HepG2 (cell line): Measurements from ENCODE around the gene MT1M. TPM values are rescaled to one million over a fixed set of nuclear protein-coding genes. Genes with fewer than 3 reads are reported as not detected.

Experiments
- CCDC6 ChIP-seq: sonication (generic); formaldehyde crosslinking; IDR thresholded peaks from 2 replicates; pipeline ENCODE4 v1.8.1; 2022; ENCODE audit warnings: mild to moderate bottlenecking, missing genetic modification reagents, moderate library complexity
- HNRNPK ChIP-seq: fragments of 200-400 bp; formaldehyde crosslinking; IDR thresholded peaks from 2 replicates; pipeline ENCODE4 v1.6.1; 2018; ENCODE audit warnings: low read length, low read depth, moderate library complexity, mild to moderate bottlenecking; ENCODE audit not compliant: poor library complexity, severe bottlenecking
- MAX ChIP-seq: IDR thresholded peaks from 2 replicates; pipeline ENCODE4 v1.6.1; 2012; ENCODE audit warnings: inconsistent platforms
- MIER3 ChIP-seq: IDR thresholded peaks from 2 replicates; pipeline ENCODE4 v1.6.1; 2016; ENCODE audit warnings: missing compliant biosample characterization, borderline replicate concordance
- PPARG ChIP-seq: conservative IDR thresholded peaks from 2 replicates; pipeline ENCODE4 v1.6.1; 2016; ENCODE audit warnings: missing biosample characterization, missing genetic modification reagents
- SNAPC4 ChIP-seq: sonication (generic); formaldehyde crosslinking; IDR thresholded peaks from 2 replicates; pipeline ENCODE4 v1.4.0; 2020; ENCODE audit warnings: mild to moderate bottlenecking, missing genetic modification reagents
- SRSF1 ChIP-seq: fragments of 200-400 bp; formaldehyde crosslinking; optimal IDR thresholded peaks from 2 replicates; pipeline ENCODE3; 2017; ENCODE audit warnings: mild to moderate bottlenecking, low read depth, low read length, moderate library complexity
- ZNF331 ChIP-seq: sonication (generic); formaldehyde crosslinking; IDR thresholded peaks from 2 replicates; pipeline ENCODE4 v1.4.0; 2020; ENCODE audit warnings: missing genetic modification reagents
- ZNF572 ChIP-seq: sonication (generic); formaldehyde crosslinking; IDR thresholded peaks from 2 replicates; pipeline ENCODE4 v1.5.1; 2020; ENCODE audit warnings: mild to moderate bottlenecking, missing genetic modification reagents
- ZNF574 ChIP-seq: sonication (generic); formaldehyde crosslinking; IDR thresholded peaks from 2 replicates; pipeline ENCODE4 v1.4.0; 2020; ENCODE audit warnings: missing genetic modification reagents
- ZNF678 ChIP-seq: sonication (generic); formaldehyde crosslinking; IDR thresholded peaks from 2 replicates; pipeline ENCODE4 v1.4.0; 2020; ENCODE audit warnings: mild to moderate bottlenecking, missing genetic modification reagents
- ZNF788 ChIP-seq: sonication (generic); formaldehyde crosslinking; IDR thresholded peaks from 2 replicates; pipeline ENCODE4 v1.5.0; 2020; ENCODE audit warnings: mild to moderate bottlenecking, missing genetic modification reagents, borderline replicate concordance
- polyA plus RNA-seq, 8 experiments: library from polyadenylated mRNA; depleted of rRNA in 3 of 8; stranded (reverse) in 7 of 8; unstranded in 1 of 8; fragments of >200 nt; fragmentation: Illumina TruSeq in 4 of 8; extraction: Trizol in 4 of 8; gene quantifications; 2 replicates each; pipeline versions ENCODE4 v1.2.1 to v1.2.3, GENCODE V29; 2011 to 2016; ENCODE audit warnings: low read depth in 4 of 8, missing spikeins in 1 of 8, mixed read lengths in 1 of 8; ENCODE audit not compliant: insufficient read depth in 1 of 8
- total RNA-seq, 5 experiments: library from RNA; depleted of rRNA; stranded (reverse); fragments of >200 nt; fragmentation: Illumina TruSeq; extraction: Trizol; gene quantifications; 2 replicates each; pipeline ENCODE4 v1.2.3, GENCODE V29; 2016; ENCODE audit warnings: low read depth in 1 of 5
- TF ChIP-seq, protein P1 (sequence below): sonication (generic); formaldehyde crosslinking; IDR thresholded peaks from 2 replicates; pipeline ENCODE4 v1.5.0; 2020; ENCODE audit warnings: missing genetic modification reagents
- TF ChIP-seq, protein P2 (sequence below): sonication (generic); formaldehyde crosslinking; IDR thresholded peaks from 2 replicates; pipeline ENCODE4 v1.5.1; 2020; ENCODE audit warnings: mild to moderate bottlenecking, missing genetic modification reagents, moderate library complexity

Gene MT1M
- total and polyA plus RNA-seq, 2 of the 13 experiments (the other 11 are each of a cell fraction or from before 2014, with no cell fraction given) = 4.6 TPM; not detected in 1

DNA sequence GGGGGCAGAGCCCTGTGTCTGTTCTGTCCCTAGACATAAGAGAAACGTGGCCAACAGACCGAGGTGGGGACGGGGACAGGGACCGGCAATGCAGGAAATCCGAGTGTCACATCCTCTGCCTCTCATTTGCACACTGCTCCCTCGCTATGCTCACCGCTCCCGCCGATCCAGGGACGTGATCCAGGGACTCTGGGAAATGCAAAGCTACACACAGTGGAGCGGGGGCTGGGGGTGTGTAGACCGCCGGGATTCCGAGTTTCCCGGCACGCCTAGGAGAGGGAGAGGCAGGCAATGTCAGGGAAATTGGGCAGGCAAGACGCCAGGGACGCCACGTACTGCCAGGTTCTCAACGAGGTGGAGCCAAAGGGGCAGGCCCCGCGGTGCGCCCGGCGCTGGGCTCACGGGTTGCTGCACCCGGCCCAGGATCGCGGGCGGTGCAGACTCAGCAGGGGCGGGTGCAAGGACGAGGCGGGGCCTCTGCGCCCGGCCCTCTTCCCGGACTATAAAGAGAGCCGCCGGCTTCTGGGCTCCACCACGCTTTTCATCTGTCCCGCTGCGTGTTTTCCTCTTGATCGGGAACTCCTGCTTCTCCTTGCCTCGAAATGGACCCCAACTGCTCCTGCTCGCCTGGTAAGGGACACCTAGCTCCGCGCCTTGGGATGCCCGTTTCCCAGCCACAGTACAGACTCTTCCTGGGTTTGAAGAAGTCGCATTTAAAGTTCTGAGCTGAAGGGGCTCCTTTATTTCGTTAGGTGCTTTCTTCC, 49.7 kb downstream of the MT1M start, which contains the start of gene MT1X (continued):
- TF ChIP-seq ZNF572 (CRISPR knock-in tag) = no peak
- TF ChIP-seq, protein P1, sequence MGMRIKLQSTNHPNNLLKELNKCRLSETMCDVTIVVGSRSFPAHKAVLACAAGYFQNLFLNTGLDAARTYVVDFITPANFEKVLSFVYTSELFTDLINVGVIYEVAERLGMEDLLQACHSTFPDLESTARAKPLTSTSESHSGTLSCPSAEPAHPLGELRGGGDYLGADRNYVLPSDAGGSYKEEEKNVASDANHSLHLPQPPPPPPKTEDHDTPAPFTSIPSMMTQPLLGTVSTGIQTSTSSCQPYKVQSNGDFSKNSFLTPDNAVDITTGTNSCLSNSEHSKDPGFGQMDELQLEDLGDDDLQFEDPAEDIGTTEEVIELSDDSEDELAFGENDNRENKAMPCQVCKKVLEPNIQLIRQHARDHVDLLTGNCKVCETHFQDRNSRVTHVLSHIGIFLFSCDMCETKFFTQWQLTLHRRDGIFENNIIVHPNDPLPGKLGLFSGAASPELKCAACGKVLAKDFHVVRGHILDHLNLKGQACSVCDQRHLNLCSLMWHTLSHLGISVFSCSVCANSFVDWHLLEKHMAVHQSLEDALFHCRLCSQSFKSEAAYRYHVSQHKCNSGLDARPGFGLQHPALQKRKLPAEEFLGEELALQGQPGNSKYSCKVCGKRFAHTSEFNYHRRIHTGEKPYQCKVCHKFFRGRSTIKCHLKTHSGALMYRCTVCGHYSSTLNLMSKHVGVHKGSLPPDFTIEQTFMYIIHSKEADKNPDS (CRISPR knock-in tag) = no peak
- TF ChIP-seq ZNF678 = no peak
- TF ChIP-seq SNAPC4 (CRISPR knock-in tag) = 0 out of 2 replicates have a peak, but pooled peaks have one; percentile 64
- TF ChIP-seq CCDC6 (CRISPR knock-in tag) = peak; percentile 57; the same call in 1 of the 2 replicates
- no peak; the same call in 1 of the 2 replicates for TF ChIP-seq MIER3
- peak; percentile 30 for TF ChIP-seq HNRNPK
- TF ChIP-seq SRSF1 = peak; percentile 60
- TF ChIP-seq, protein P2, sequence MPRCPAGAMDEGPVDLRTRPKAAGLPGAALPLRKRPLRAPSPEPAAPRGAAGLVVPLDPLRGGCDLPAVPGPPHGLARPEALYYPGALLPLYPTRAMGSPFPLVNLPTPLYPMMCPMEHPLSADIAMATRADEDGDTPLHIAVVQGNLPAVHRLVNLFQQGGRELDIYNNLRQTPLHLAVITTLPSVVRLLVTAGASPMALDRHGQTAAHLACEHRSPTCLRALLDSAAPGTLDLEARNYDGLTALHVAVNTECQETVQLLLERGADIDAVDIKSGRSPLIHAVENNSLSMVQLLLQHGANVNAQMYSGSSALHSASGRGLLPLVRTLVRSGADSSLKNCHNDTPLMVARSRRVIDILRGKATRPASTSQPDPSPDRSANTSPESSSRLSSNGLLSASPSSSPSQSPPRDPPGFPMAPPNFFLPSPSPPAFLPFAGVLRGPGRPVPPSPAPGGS = peak; percentile 80
- TF ChIP-seq MAX = peak; percentile 65
- TF ChIP-seq PPARG = no peak; the same call in 1 of the 2 replicates
- peak; percentile 75 for TF ChIP-seq ZNF574
- peak; percentile 72; the same call in 1 of the 2 replicates for TF ChIP-seq ZNF788 (CRISPR knock-in tag)
- peak; percentile 47; the same call in 1 of the 2 replicates for TF ChIP-seq ZNF331
